GM12864 (cell line): ENCODE results near the gene CTNNBL1.

Experiments used
- DNase-seq: peaks from one replicate; pipeline ENCODE4 v3.0.0-alpha.2; 2011; ENCODE audit warnings: low read depth
- H3K4me3 ChIP-seq: 2 replicates; pipeline ENCODE4 v1.5.1; 2011; ENCODE audit warnings: mild to moderate bottlenecking, low read depth, low read length, control low read depth
- CTCF ChIP-seq: IDR thresholded peaks from 2 replicates; pipeline ENCODE4 v1.5.1; 2011; ENCODE audit warnings: low read depth, mild to moderate bottlenecking, moderate library complexity, low read length, control low read depth, inconsistent platforms; ENCODE audit errors: missing control alignments

The CTNNBL1 gene

GRCh38 chr20:37741570-37741969 is 47.7 kb downstream of the CTNNBL1 start:
- TF ChIP-seq CTCF = no peak
- no peak for DNase-seq

GRCh38 chr20:37742131-37742530 is 48.3 kb downstream of the CTNNBL1 start:
- DNase-seq = no peak
- no peak overlapping the region for H3K4me3 ChIP-seq
- no peak for TF ChIP-seq CTCF

More at GRCh38 chr20:37741570-37741969, 47.7 kb downstream of the CTNNBL1 start:
- no peak overlapping the region for H3K4me3 ChIP-seq

DNA sequence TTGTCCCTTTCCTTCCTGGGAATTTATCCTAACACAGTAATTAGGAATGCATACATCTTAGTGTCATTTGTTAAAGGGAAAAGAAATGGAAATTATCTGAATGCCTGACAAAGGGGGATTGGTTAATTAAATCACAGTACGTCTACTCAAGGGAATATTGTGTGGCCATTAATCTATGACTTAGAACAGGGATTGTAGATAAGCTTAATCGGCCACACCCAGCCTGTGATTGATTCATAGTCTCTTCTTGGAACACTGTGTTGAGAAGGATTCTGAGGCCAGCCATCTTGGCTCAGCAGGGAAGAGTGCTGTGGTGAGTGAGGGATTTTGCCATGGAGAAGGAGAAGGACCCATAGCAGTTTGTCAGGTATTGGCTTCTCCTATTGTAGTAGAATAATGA is 50.5 kb downstream of the CTNNBL1 start:
- TF ChIP-seq CTCF = no peak
- DNase-seq = no peak
- no peak overlapping the region for H3K4me3 ChIP-seq

DNA sequence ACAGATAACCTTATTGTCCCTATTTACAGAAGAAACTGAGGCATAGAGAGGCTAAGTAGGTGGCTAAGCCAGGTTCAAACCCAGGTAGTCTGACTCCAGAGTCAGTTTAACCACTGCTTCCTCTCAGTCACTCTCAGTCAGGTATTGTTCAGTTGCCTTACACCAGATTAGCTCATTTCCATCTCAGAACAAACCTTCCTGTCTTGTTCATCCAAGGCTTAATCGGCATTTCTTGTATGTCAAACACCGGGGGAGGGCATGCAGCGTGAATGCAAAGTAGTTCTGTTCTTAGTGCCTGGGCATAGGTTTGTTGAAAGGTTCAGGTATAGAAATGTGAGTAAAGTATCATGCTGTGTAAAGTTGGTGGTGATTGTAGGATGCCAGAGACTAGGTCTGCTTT is 51.7 kb downstream of the CTNNBL1 start:
- no peak overlapping the region for H3K4me3 ChIP-seq
- no peak for TF ChIP-seq CTCF
- peak; percentile 43 for DNase-seq

DNA sequence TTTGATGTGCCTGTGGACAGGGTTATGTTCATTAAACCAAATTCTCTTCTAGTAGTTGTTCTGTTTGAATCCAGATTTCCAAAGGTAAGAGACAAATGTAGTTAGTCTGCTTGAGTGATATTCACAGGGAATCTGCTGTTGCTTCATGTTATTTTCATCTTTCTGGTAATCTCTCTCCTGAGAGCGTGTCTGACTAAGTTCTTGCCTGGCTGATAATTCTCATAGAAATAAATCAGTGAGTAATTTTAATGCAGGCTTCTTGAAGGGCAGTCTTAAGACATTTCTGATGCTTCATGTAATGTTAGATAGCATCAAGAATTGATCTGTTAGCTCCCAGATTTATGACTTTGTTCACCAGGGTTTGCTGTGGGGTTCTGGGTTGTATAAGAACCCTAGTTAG is 54.2 kb downstream of the CTNNBL1 start:
- no peak overlapping the region for H3K4me3 ChIP-seq
- no peak for DNase-seq
- no peak for TF ChIP-seq CTCF

GRCh38 chr20:37749218-37749617 is 55.4 kb downstream of the CTNNBL1 start:
- DNase-seq = no peak
- no peak overlapping the region for H3K4me3 ChIP-seq
- TF ChIP-seq CTCF = no peak

- no peak overlapping the region for H3K4me3 ChIP-seq
- TF ChIP-seq CTCF = no peak
These were observed 56.0 kb downstream of the CTNNBL1 start for GRCh38 chr20:37749620-37750403.

More at GRCh38 chr20:37749620-37750403, 56.0 kb downstream of the CTNNBL1 start:
- no peak for DNase-seq
